ENCODE measurements around the gene PTPRN2. TPM values are rescaled to one million over a fixed set of nuclear protein-coding genes. Genes with fewer than 3 reads are reported as not detected.
"Not testable (repeated sequence)": the region's sequence is repeated elsewhere in the genome, so short reads cannot be mapped to it uniquely, and the experiment has no call there.

Gene PTPRN2
- total RNA-seq, 2 donors from 2014 or later, result 0.72 to 0.79 TPM

DNA sequence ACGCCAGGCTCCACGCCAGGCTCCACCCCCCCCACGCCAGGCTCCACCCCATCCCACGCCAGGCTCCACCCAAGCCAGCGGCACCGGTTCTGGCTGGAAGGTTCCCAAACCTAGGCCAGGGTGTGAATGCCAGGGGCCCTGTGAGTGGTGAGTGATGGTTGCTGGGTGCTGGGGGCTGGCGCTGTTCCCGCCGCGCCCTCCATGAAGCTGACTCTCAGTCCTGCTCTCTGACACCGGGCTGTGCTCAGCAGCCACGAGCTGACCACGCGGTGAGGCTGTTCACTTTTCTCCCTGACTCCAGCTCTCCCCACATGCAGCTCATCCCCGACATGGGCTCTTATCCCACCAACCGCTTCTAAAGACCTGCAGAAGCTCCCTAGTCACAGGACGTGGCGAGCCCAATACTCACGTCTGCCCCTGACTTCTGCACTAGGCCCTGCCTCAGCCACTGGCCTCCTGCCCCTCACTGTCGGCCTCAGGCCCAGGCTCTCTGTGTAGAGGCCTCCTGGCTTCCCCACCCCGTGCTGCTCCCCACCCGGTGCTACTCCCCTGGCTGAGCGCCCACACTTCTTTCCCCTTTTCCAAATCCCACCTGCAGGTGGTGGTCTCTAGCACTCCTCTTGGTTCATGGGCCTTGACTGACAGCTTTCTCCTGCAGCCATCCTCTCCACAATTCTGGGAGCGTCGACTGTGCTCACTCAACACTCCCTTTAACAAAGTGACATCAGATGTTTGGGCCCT, 603.0 kb downstream of the PTPRN2 start:
- H3K9me3 Mint-ChIP-seq, result peaks cover 2% of the 10 kb centered on the region in 2 donors
- H3K27me3 Mint-ChIP-seq (ENCODE audit: low read depth), result no peaks in the 10 kb centered on the region
- ATAC-seq (replicated peaks in 1 of 2) (no peak), DNase-seq (no peak)
- H3K27ac Mint-ChIP-seq, result no peak overlapping the region
- peaks cover 0 to 2% of the 10 kb centered on the region in 2 donors for H3K36me3 Mint-ChIP-seq (ENCODE audit: insufficient read depth in 2 of 2)
- H3K4me3 Mint-ChIP-seq, result no peak overlapping the region
- no peaks in the 10 kb centered on the region for H3K4me1 Mint-ChIP-seq (ENCODE audit: low read depth)

DNA sequence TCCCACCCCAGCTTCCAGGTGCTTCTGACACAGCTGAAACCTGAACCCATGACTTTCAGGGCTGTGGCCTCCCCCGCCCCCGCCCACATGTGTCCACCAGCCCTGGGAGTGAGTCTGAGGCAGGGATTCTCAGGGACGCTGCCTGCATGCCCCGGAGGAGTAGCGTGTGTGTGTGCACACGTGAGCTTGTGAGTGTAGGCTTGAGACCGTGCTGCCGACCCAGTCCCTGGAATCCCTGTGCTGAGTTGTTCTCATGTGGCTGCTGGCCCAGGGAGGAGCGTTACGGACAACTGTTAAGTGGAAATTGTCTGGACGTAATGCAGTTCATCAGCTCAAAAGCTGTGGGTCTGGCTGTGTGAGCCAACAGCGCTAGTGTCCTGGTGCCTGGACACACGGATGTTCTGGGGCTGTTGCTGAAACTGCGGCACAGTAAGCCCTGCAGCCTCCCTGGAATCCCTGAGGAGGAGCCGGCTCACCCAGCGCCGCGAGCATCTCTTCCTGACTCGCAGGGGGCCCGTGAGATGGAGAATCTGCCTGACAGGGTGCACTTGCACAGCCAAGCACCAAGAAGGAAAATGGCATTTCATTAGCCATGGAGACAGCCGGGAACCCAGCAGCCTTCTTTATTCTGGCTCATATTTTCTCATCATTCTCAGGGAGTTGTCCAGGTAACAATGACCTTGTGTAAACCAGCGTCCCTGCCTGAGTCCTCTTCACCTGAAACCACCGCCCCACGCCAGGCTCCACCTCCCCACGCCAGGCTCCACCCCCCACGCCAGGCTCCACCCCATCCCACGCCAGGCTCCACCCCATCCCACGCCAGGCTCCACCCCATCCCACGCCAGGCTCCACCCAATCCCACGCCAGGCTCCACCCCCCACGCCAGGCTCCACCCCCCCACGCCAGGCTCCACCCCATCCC, 603.9 kb downstream of the PTPRN2 start:
- H3K27me3 Mint-ChIP-seq (ENCODE audit: low read depth), result no peaks in the 10 kb centered on the region
- peaks cover 2% of the 10 kb centered on the region in 2 donors for H3K9me3 Mint-ChIP-seq
- DNase-seq (no peak), ATAC-seq (replicated peaks in 1 of 2) (no peak)
- no peak overlapping the region for H3K4me3 Mint-ChIP-seq
- H3K4me1 Mint-ChIP-seq (ENCODE audit: low read depth), result no peaks in the 10 kb centered on the region
- peaks cover 0 to 2% of the 10 kb centered on the region in 2 donors for H3K36me3 Mint-ChIP-seq (ENCODE audit: insufficient read depth in 2 of 2)
- H3K27ac Mint-ChIP-seq, result no peak overlapping the region

DNA sequence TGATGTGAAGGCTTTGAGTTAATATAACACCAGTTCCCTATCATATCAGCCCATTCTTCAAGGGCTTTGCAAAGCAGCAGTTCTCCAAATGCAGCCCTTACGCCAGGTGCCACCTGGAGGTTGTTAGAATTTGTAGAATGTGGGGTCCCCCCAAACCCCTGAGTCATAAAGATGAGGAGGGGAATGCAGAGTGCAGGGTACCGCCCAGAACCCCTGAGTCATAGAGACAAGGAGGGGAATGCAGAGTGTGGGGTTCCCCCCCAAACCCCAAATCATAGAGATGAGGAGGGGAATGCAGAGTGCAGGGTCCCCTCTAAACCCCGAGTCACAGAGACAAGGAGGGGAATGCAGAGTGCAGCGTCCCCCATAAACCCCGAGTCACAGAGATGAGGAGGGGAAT, 605.8 kb downstream of the PTPRN2 start:
- DNase-seq, result no peak
- Mint-ChIP-seq H3K4me1 (ENCODE audit: low read depth) (no peaks in the 10 kb centered on the region), H3K4me3 (no peak overlapping the region), H3K27ac (no peak overlapping the region), H3K9me3 (peaks cover 2% of the 10 kb centered on the region in 2 donors), H3K36me3 (ENCODE audit: insufficient read depth in 2 of 2) (peaks cover 0 to 2% of the 10 kb centered on the region in 2 donors), H3K27me3 (ENCODE audit: low read depth) (no peaks in the 10 kb centered on the region)
- no peak for ATAC-seq (replicated peaks in 1 of 2)

DNA sequence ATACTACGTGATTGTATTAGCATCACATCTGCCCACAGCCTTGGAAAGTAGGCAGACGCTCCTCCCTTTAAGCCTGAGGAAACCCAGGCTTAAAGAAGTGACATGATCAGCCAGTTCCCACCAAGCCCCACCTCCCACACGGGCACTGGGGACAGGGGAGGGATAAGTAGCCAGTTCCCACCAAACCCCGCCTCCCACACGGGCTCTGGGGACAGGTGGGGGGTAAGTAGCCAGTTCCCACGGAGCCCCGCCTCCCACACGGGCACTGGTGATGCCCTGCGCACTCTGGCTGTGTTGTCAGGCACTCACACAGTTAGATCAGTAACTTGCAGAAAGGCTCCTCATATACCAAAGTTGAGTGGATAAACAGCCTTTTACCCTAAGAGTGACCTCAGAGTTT, 606.8 kb downstream of the PTPRN2 start:
- no peak overlapping the region for H3K4me3 Mint-ChIP-seq
- H3K27ac Mint-ChIP-seq, result no peak overlapping the region
- no peaks in the 10 kb centered on the region for H3K27me3 Mint-ChIP-seq (ENCODE audit: low read depth)
- H3K4me1 Mint-ChIP-seq (ENCODE audit: low read depth), result no peaks in the 10 kb centered on the region
- no peak for ATAC-seq (replicated peaks in 1 of 2)
- H3K36me3 Mint-ChIP-seq (ENCODE audit: insufficient read depth in 2 of 2), result peaks cover 0 to 3% of the 10 kb centered on the region in 2 donors
- DNase-seq, result no peak
- peaks cover 2% of the 10 kb centered on the region in 2 donors for H3K9me3 Mint-ChIP-seq

DNA sequence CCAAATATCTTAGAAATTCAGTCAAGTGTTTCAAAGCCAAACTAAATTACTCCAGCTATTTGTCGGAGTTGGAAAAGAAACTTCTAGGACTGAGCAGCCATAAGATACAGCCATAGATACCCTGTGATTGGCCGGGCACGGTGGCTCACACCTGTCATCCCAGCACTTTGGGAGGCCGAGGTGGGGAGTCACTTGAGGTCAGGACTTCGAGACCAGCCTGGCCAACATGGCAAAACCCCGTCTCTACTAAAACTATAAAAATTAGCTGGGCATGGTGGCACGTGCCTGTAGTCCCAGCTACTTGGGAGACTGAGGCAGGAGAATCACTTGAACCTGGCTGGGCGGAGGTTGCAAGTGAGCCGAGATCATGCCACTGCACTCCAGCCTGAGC, 607.3 kb downstream of the PTPRN2 start:
- H3K4me1 Mint-ChIP-seq (ENCODE audit: low read depth); ATAC-seq (replicated peaks in 1 of 2); H3K27ac Mint-ChIP-seq; H3K36me3 Mint-ChIP-seq (ENCODE audit: insufficient read depth in 2 of 2); H3K9me3 Mint-ChIP-seq; DNase-seq; H3K4me3 Mint-ChIP-seq; H3K27me3 Mint-ChIP-seq (ENCODE audit: low read depth): not testable (repeated sequence)

DNA sequence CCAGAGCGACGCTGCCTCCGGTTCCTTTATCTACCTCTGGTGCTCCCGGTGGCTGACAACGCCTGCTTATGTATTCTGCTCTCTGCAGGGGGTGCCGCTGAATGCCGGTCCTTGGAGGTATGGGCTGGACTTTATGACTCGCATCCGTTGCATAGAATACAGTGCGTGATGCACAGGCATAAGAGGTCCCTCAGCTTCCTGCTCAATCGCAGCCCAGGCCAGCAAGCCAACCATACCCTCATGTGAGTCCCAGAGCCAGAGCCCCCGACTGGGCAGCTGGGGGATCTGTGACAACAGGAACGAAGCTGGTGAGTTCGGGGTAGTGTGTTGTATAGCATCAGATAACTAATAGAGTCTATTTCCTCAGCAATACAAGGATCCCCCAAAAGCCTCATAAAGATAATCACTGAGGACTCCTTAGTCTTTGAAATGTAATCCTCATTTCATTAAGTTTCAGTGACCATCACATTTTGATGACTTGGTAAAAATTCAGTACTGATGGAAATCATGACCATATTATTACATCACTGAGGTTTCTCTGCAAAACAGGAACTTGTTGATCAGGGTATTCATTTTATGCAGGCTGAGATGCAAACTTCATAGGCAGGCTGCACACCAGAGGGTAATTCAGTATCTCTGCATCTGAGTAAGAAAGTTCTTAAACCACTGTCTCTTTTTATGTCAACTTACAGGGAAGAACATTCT, 607.8 kb downstream of the PTPRN2 start:
- DNase-seq (no peak), ATAC-seq (replicated peaks in 1 of 2) (no peak)
- H3K36me3 Mint-ChIP-seq (ENCODE audit: insufficient read depth in 2 of 2), result peaks cover 4 to 10% of the 10 kb centered on the region in 2 donors
- H3K27ac Mint-ChIP-seq, result no peak overlapping the region
- H3K9me3 Mint-ChIP-seq, result peaks cover 4 to 5% of the 10 kb centered on the region in 2 donors
- no peaks in the 10 kb centered on the region for H3K27me3 Mint-ChIP-seq (ENCODE audit: low read depth)
- no peak overlapping the region for H3K4me3 Mint-ChIP-seq
- H3K4me1 Mint-ChIP-seq (ENCODE audit: low read depth), result no peaks in the 10 kb centered on the region

DNA sequence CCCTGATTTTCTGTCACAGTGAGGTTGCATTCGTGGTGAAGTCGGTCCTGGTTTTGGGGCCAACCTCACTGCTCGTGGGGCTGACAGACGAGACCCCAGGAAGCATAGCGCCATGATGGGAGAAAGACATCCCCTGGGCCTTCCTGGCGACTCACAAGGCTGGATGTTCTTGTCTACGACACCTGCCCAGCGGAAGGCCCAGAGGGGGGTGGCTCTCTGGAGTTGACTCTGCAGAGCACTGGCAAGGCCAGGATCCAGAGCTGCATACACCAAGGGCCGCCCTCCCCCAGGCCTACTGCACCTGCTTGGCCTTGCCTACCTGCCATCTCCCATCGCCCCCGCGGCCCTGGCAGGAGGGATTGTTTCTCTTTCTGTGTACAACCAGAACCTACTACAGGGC, 608.9 kb downstream of the PTPRN2 start:
- Mint-ChIP-seq H3K36me3 (ENCODE audit: insufficient read depth in 2 of 2) (peaks cover 7 to 12% of the 10 kb centered on the region in 2 donors), H3K27ac (no peak overlapping the region), H3K27me3 (ENCODE audit: low read depth) (no peaks in the 10 kb centered on the region), H3K4me1 (ENCODE audit: low read depth) (no peaks in the 10 kb centered on the region), H3K4me3 (no peak overlapping the region), H3K9me3 (peaks cover 4 to 6% of the 10 kb centered on the region in 2 donors)
- DNase-seq (no peak), ATAC-seq (replicated peaks in 1 of 2) (no peak)

DNA sequence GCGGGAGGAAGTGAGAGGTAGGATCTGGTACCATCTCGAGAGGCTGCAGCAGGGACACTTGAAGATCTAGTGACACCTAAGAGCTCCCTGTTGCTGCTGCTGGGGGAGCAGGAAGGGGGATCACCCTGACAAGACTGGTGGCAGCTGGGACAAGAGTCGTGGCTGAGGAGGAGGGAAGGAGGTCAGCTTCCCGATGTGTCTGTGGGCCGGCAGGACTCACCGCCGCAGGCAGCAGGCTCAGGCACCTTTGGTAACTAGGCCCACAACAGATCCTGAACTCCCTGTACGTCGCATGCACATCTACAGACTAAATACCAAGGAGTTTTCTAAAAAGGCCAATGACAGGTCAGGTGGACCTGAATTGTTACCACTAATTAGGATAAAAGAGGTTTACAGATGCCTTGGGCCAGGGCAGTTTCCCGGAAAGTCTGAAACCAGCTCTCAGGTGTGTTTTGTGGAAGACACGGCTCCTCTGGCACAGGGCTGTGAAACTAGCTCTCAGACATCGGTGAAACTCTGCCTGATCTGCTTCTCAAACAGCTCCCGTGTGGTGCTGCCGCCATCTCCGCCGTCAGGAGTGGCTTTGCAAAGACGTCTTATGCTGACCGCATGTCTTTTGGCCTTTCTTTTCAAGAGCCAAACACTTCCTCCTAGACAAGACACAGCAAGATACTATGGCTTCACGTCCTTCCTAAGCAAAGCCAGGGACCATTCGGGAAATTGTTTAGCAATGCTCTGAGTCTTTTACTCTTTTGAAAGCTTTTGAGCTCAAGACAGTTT, 609.7 kb downstream of the PTPRN2 start:
- DNase-seq (no peak), ATAC-seq (replicated peaks in 1 of 2) (no peak)
- Mint-ChIP-seq H3K9me3 (peaks cover 4 to 8% of the 10 kb centered on the region in 2 donors), H3K27ac (no peak overlapping the region), H3K4me3 (no peak overlapping the region), H3K36me3 (ENCODE audit: insufficient read depth in 2 of 2) (peaks cover 7 to 15% of the 10 kb centered on the region in 2 donors), H3K4me1 (ENCODE audit: low read depth) (no peaks in the 10 kb centered on the region), H3K27me3 (ENCODE audit: low read depth) (no peaks in the 10 kb centered on the region)

DNA sequence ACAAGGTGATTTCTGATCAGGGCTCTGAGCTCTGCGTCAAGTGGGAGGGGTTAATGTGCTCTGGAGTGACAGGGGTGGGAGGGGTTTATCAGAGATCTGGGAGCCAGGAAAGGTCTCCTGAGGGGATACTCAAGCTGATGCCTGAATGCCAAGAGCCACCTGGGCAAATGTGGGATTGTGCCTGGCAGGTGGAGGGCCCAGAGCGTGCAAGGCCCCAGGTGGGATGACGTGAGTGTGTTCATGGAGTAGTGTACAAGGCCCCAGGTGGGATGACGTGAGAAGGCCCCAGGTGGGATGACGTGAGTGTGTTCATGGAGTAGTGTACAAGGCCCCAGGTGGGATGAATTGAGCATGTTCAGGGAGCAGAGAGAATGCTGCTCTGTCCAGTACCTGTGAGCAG, 610.3 kb downstream of the PTPRN2 start:
- ATAC-seq (replicated peaks in 1 of 2) (no peak), DNase-seq (no peak)
- Mint-ChIP-seq H3K27ac (no peak overlapping the region), H3K9me3 (peaks cover 4 to 10% of the 10 kb centered on the region in 2 donors), H3K36me3 (ENCODE audit: insufficient read depth in 2 of 2) (peaks cover 7 to 15% of the 10 kb centered on the region in 2 donors), H3K27me3 (ENCODE audit: low read depth) (no peaks in the 10 kb centered on the region), H3K4me3 (no peak overlapping the region), H3K4me1 (ENCODE audit: low read depth) (no peaks in the 10 kb centered on the region)

DNA sequence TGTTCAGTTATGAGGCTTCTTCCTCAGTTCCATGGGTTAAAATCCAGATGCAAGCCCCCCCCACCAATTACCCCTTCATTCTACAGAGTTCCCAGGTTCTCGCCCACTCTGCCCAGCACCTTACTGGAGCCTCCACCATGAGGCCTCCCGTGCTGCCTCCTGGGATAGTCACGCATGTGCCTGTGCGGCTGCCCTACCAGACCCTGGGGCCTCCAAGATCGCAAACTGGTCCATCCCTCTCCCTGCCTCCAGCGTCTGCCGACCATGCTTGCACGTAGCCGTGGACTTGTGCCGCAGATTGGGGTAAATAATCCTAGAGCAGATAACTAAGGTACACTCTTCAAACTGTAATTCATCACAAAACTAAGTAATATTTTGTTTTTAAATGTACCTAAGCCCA, 611.2 kb downstream of the PTPRN2 start:
- ATAC-seq (replicated peaks in 1 of 2) (no peak), DNase-seq (no peak)
- Mint-ChIP-seq H3K36me3 (ENCODE audit: insufficient read depth in 2 of 2) (peaks cover 7 to 20% of the 10 kb centered on the region in 2 donors), H3K27me3 (ENCODE audit: low read depth) (no peaks in the 10 kb centered on the region), H3K27ac (no peak overlapping the region), H3K4me1 (ENCODE audit: low read depth) (no peaks in the 10 kb centered on the region), H3K9me3 (peaks cover 7 to 10% of the 10 kb centered on the region in 2 donors), H3K4me3 (no peak overlapping the region)

DNA sequence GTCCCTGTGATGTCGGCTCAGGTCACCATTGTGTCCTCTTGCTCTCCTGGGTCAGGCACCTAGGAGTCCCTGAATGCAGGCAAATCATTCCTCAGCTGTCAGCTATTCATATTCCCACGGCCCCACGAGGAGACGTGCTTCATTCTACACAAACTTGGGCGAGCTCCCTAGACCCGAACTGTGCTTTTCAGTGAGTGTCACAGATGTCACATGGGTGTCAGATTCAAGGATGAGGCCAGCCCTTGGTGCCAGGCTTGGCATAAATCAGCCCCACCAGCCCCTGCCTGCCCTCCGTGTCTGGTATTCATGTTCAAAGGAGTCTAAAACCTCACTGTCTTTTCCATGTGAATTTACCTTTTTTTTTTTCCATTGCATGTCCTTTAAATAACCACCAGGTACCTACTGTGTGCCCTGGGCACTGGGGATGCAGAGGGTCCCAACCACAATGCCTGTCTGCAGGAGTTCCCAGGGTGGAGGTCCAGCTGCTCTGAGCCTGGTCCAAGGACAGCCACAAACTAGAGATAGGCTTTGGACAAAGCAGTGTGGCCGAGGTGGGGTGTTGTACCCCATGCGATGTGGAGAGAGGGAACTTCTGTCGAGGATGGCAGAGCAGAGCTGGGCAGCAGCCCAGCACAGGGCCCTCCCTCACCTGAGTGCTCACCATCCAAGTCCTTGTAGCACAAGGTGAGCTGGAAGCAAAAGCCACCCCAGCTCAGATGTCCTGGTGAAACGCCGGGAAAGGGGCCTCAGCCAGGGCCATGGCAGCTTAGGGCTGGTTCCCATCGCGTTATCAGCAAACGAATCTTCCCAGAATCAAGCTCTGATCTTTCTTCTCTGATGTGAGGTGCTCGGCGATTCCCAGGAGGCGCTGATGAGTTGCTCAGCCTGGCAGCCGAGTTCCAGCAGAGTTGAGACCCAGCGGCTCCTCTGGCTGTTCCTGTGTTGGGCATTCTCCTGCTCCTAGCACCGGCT, 611.9 kb downstream of the PTPRN2 start:
- no peaks in the 10 kb centered on the region for H3K27me3 Mint-ChIP-seq (ENCODE audit: low read depth)
- no peak overlapping the region for H3K27ac Mint-ChIP-seq
- peaks cover 9 to 12% of the 10 kb centered on the region in 2 donors for H3K9me3 Mint-ChIP-seq
- H3K4me1 Mint-ChIP-seq (ENCODE audit: low read depth), result no peaks in the 10 kb centered on the region
- no peak overlapping the region for H3K4me3 Mint-ChIP-seq
- no peak for DNase-seq
- ATAC-seq (replicated peaks in 1 of 2), result no peak
- peaks cover 9 to 23% of the 10 kb centered on the region in 2 donors for H3K36me3 Mint-ChIP-seq (ENCODE audit: insufficient read depth in 2 of 2)
